Measurements from ENCODE around the gene SH3RF3. TPM values are rescaled to one million over a fixed set of nuclear protein-coding genes. Genes with fewer than 3 reads are reported as not detected.

SH3RF3 gene
- total and polyA plus RNA-seq, 9 of the 15 experiments (the other 6 are each of a cell fraction or from before 2014, with no cell fraction given): 0.02 TPM; not detected in 8

- TF ChIP-seq ZBTB34 (CRISPR knock-in tag; IDR thresholded peaks at IDR 0.05) (no peak), HMGN3 (IDR thresholded peaks at IDR 0.05; ENCODE audit: borderline replicate concordance, extremely low read depth, insufficient read length, low read depth, low read length) (no peak), SRSF1 (IDR thresholded peaks at IDR 0.05; ENCODE audit: low read depth, low read length) (no peak), ATF7 (IDR thresholded peaks at IDR 0.05) (peak; percentile 77), RAD21 (CRISPR knock-in tag; conservative IDR thresholded peaks at IDR 0.05 in 1 of 2, IDR thresholded peaks at IDR 0.05 in 1 of 2) (peak in 1 of 2 experiments; percentile 18; a peak in 3 of 4 replicates), GABPA (tag; conservative IDR thresholded peaks at IDR 0.05; ENCODE audit: low read depth) (peak; percentile 60), TRIM24 (IDR thresholded peaks at IDR 0.05) (peak; percentile 79 to 92; a peak in 2 of 4 replicates), ZNF224 (CRISPR knock-in tag; IDR thresholded peaks at IDR 0.05) (no peak), BACH1 (tag; IDR thresholded peaks at IDR 0.05) (peak; percentile 55; the same call in 1 of the 2 replicates), MAFF (IDR thresholded peaks at IDR 0.05; ENCODE audit: low read length) (no peak), L3MBTL2 (IDR thresholded peaks at IDR 0.05) (peak; percentile 55; the same call in 1 of the 2 replicates), CTCF (IDR thresholded peaks at IDR 0.05 in 2 of 3, conservative IDR thresholded peaks at IDR 0.05 in 1 of 3; ENCODE audit: insufficient read depth in 2 of 3, low read depth in 1 of 3, low read length in 3 of 3) (no peak), ETV1 (tag; conservative IDR thresholded peaks at IDR 0.05; ENCODE audit: low read depth) (peak; percentile 71), ZZZ3 (IDR thresholded peaks at IDR 0.05) (no peak), MYC (IDR thresholded peaks at IDR 0.05; ENCODE audit: low read depth, low read length) (peak; percentile 39), MYC (CRISPR knock-in tag; IDR thresholded peaks at IDR 0.05; ENCODE audit: borderline replicate concordance, low read depth) (no peak), POLR2AphosphoS5 (IDR thresholded peaks at IDR 0.05; ENCODE audit: control insufficient read depth, insufficient read depth, low read depth, low read length) (no peak), VEZF1 (CRISPR knock-in tag; IDR thresholded peaks at IDR 0.05) (no peak), HOXB6 (CRISPR knock-in tag; IDR thresholded peaks at IDR 0.05; ENCODE audit: borderline replicate concordance) (no peak), CEBPZ (IDR thresholded peaks at IDR 0.05; ENCODE audit: borderline replicate concordance, low read depth, low read length) (no peak)
Measured at GRCh38 chr2:109279243-109279860, 150.3 kb downstream of the SH3RF3 start (continued).
